NCI-H1092 (cell line): ENCODE data around the gene SLC44A3.

ENCODE experiments used
- DNase-seq: peaks from one replicate; lab custom pipeline; 2025; lab: John Stamatoyannopoulos, UW

SLC44A3 gene

GRCh38 chr1:94873520-94874351 lies 53.6 kb downstream of the SLC44A3 start:
- peak; percentile 66 for DNase-seq

DNA sequence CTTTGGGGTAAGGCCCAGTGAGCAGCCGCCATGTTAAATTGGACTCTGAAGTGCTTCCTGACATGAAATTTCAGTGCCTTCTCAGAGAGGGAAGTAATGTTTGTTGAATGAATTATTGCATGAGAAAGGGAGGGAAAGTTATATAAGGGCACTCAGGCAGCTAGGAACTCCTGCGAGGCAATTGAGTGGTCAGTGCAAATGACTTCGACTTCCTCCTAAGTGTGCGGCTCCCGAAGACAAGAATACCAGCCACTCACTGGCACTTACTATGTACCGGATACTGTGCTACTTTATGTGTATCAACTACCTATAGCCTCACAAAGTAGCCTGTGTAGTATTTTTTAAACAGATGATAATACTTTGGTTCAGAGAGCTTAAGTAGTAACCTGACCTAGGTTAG lies 54.3 kb downstream of the SLC44A3 start:
- no peak for DNase-seq

- DNase-seq, result no peak
Observed at GRCh38 chr1:94875794-94876193, 55.6 kb downstream of the SLC44A3 start.

GRCh38 chr1:94876362-94876761 lies 56.2 kb downstream of the SLC44A3 start:
- no peak for DNase-seq

- no peak for DNase-seq
Observed at GRCh38 chr1:94878329-94878728, 58.2 kb downstream of the SLC44A3 start.

- DNase-seq, result peak; percentile 29
Observed at GRCh38 chr1:94883691-94884090, 63.5 kb downstream of the SLC44A3 start.

DNA sequence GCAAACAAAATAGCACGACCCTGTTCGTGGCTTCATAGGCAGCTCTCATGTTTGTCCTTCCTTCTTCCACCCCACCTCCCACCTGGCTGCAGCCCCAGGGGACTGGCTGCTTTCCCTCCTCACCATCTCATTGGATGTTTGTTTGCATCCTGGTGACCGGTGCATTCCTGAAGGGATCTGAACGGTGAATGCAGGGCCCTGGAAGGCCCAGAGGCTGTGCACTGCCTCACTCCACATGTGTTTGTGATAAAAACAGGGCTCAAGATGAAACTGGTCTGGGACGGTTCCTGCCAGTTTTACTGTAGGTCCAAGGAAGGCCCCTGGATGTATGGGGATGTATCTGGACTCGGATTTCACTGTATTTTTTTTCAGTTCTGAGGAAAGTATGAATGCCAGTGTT lies 63.9 kb downstream of the SLC44A3 start:
- peak; percentile 44 for DNase-seq

DNA sequence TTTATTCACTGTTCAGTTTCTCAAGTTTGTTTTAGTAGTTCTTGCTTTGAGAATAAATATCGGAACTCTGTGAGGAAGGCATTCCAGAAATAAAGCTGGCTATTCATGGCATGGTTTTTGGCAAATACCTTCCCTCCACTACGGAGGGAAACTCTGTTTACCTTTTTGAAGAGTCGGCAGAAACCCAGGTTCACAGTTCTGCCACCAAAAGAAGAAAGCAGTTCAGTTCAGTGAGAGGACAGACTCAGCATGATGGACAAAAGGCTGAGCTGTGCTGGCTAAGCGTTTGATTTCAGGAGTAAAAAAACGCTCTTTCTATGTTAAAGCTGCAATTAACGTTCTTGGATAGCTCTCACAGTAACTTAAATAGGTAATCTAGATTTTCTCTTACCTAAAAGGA lies 64.3 kb downstream of the SLC44A3 start:
- no peak for DNase-seq

- DNase-seq, result no peak
Observed at GRCh38 chr1:94886361-94886760, 66.2 kb downstream of the SLC44A3 start.

- no peak for DNase-seq
Observed at GRCh38 chr1:94887106-94887505, 66.9 kb downstream of the SLC44A3 start.

- no peak for DNase-seq
Observed at GRCh38 chr1:94887603-94888171, 67.5 kb downstream of the SLC44A3 start.

DNA sequence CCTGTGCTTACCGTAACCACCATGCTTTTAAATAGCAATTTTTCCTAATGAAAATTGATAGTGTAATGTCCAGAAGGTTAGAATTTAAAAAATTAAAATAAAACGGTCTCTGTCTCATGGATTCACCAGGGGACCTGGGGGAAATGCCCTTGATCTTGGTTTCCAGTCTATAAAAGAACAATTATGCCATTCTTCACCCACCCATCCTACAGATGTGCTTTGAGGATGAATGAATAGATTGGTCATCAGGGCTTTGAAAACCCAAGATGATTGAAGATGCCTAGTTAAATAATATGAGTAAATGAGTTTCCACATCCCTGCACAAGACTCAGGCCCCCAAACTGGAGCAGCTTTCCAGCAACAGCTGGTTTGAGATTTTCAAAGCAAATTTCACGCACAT lies 68.0 kb downstream of the SLC44A3 start:
- DNase-seq, result no peak

- no peak for DNase-seq
Observed at GRCh38 chr1:94892604-94893254, 72.6 kb downstream of the SLC44A3 start.

DNA sequence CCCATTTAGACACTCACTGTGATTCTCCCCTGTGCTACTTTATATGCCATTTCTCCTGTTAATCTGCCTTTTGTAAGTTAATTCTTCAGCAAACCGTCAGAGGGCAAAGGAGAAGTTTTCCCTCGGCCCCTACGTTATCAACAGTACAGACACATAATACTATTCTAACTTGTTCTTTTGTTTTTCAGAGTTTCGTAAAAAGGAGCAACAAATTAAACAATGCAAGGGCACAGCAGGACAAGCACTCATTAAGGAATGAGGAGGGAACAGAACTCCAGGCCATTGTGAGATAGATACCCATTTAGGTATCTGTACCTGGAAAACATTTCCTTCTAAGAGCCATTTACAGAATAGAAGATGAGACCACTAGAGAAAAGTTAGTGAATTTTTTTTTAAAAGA lies 74.5 kb downstream of the SLC44A3 start:
- DNase-seq, result no peak

DNA sequence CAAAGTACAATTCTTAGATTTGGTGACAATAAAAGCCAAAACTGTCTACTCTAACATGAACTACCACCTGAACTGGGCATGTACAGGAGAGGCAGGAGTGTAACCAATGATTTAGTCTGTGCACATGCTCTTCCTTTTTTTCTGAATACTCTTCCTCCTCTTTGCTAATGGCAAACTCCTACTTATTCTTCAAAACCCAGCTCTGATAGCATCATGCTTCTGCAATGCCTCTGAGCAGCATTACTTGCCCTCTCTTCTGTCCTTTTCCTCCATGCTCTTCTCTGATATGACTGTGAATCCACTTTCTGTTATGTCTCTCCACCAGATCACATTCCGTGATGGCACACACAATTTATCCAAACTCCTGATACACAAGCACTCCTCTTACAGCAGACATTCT lies 75.4 kb downstream of the SLC44A3 start:
- DNase-seq, result no peak

- no peak for DNase-seq
Observed at GRCh38 chr1:94898491-94899385, 78.6 kb downstream of the SLC44A3 start.

GRCh38 chr1:94899756-94900155 lies 79.6 kb downstream of the SLC44A3 start:
- DNase-seq, result no peak

DNA sequence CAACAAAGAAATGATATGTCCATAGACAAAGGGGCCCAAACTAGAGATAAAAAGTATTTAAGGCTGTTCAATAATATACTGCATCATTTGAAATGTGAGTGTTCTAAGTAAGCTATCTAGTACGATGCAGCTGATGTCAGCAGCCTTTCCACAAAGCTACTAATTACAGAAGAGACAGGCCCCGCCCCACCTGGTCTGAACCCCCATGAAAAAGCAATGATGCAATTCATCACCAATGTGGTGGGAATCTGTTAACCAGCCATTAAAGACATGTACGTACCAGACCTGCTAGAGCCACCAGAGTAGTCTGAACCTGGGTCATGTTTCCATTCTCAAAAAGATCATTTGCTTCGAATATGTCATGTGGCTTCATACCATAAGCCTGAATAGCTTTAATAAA lies 81.7 kb downstream of the SLC44A3 start:
- no peak for DNase-seq

DNA sequence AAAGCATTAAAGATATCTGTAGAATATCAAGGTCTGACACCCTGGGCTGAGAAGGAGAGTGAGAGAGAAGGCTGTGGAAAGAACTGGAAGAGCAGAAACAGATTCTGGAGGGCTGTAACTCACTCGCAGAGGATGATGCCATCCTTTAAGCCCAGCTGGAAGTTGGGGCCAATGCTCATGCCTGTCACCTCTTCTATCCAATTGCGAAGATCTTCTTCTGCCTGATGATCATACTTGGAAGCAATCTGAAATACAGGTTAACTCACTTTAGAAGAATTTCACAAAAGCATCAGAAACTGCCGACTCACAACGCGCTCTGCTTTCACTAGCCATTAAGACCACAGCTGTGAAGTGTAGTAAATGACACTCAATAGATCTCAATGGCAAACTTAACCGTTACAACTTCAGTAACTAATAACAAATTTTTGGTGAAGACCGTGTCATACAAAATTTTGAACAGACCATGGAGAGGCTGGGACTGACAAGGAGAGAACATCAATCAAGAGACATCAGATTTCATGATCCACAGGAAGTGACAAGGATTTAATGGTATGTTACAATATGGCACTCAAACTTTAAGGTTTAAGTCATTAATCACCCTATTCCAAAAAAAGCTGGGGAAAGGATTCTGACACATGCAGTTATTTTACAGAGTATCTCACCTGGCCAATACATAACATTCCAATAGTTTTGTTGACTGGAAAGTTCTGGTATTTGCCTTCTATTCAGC lies 83.3 kb downstream of the SLC44A3 start:
- DNase-seq, result no peak

- DNase-seq, result no peak
Observed at GRCh38 chr1:94905207-94905606, 85.0 kb downstream of the SLC44A3 start.

DNA sequence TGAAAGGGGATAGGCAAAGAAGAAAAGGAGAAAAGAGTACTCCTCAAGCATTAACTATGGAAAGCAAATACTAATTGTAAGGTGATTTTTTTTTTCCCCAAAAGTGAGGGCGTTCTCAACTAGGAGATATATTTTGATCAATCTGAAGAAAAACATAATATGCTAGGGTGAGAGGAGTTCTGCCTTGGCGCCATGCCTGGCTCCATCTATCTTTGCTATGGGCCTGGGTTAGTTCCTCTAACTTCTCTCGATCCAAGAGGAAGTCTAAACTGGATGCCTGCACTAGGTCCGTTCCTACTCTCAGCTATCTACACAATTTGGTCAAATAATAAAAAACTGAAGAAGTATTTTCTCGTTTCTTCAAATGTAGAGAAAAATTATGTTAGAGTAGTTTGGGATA lies 86.2 kb downstream of the SLC44A3 start:
- DNase-seq, result no peak

- no peak for DNase-seq
Observed at GRCh38 chr1:94907136-94907535, 87.0 kb downstream of the SLC44A3 start.
